Central memory CD4-positive, alpha-beta T cell (primary cell): ENCODE measurements around the gene NCBP3.
"Not testable (repeated sequence)": the region's sequence is repeated elsewhere in the genome, so short reads cannot be mapped to it uniquely, and the experiment has no call there.

Source experiments
- DNase-seq: peaks from one replicate; pipeline ENCODE4 v3.0.0; 2022

NCBP3 gene

GRCh38 chr17:3879591-3880417, 33.8 kb upstream of the NCBP3 start:
- DNase-seq, result no peak

GRCh38 chr17:3879186-3879585, 33.1 kb upstream of the NCBP3 start:
- DNase-seq, result no peak

- DNase-seq, result no peak
Measured at GRCh38 chr17:3877220-3877619, 31.2 kb upstream of the NCBP3 start.

- no peak for DNase-seq
Measured at GRCh38 chr17:3875317-3875716, 29.3 kb upstream of the NCBP3 start.

- DNase-seq, result no peak
Measured at GRCh38 chr17:3873862-3874261, 27.8 kb upstream of the NCBP3 start.

GRCh38 chr17:3870871-3871306, 24.8 kb upstream of the NCBP3 start:
- DNase-seq, result no peak

GRCh38 chr17:3867606-3868005, 21.6 kb upstream of the NCBP3 start:
- DNase-seq, result no peak

- no peak for DNase-seq
Measured at GRCh38 chr17:3867106-3867505, 21.1 kb upstream of the NCBP3 start.

- DNase-seq, result no peak
Measured at GRCh38 chr17:3866276-3866675, 20.2 kb upstream of the NCBP3 start.

- no peak for DNase-seq
Measured at GRCh38 chr17:3865176-3865575, 19.1 kb upstream of the NCBP3 start.

- DNase-seq, result no peak
Measured at GRCh38 chr17:3864534-3864933, 18.5 kb upstream of the NCBP3 start.

GRCh38 chr17:3861761-3862681, 16.0 kb upstream of the NCBP3 start:
- no peak for DNase-seq

GRCh38 chr17:3860939-3861700, 15.1 kb upstream of the NCBP3 start:
- DNase-seq, result no peak

- no peak for DNase-seq
Measured at GRCh38 chr17:3859940-3860339, 13.9 kb upstream of the NCBP3 start.

GRCh38 chr17:3857261-3858105, 11.4 kb upstream of the NCBP3 start:
- no peak for DNase-seq

- not testable (repeated sequence) for DNase-seq
Measured at GRCh38 chr17:3854204-3854603, 8.2 kb upstream of the NCBP3 start.

GRCh38 chr17:3852561-3852960, 6.5 kb upstream of the NCBP3 start:
- DNase-seq, result no peak

GRCh38 chr17:3851461-3852100, 5.5 kb upstream of the NCBP3 start:
- DNase-seq, result no peak

- no peak for DNase-seq
Measured at GRCh38 chr17:3848229-3848835, 2.3 kb upstream of the NCBP3 start.

GRCh38 chr17:3847165-3847670, 1.2 kb upstream of the NCBP3 start:
- no peak for DNase-seq
